GM19043 (cell line): Measurements from ENCODE around the gene CACNA1B.
"Not testable (repeated sequence)": the region's sequence is repeated elsewhere in the genome, so short reads cannot be mapped to it uniquely, and the experiment has no call there.

Experiments
- ATAC-seq: cut with Tn5 transposase; IDR thresholded peaks from one replicate; pipeline ENCODE4 v1.9.1; 2021; ENCODE audit warnings: low read depth; ENCODE audit not compliant: unreplicated experiment

CACNA1B gene

DNA sequence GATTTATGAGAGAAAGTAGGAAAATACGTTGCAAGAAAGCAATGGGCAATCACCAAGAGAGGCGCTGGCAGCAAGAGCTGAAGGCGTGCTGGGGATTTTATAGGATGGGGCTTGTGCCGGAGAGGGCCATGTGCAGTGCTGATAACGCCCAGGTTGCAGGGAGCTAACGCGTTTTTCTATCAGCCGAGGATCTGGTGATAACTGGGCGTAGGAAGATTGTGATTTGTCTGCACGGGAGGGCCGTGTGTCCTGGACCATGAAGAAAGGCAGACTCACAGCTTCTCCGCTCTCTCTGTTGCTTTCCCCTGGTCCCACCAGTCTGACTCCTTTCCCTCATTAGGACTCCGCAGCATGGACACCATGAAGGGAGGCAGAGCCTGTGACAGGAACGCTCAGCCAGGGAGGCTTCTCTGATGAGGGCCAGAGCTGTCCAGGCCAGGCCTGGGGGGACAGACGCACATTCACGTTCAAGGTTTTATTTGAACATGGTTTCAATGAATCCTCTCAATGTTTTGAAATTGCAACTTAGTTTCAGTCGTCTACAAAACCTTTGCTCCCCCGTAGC is 11.9 kb upstream of the CACNA1B start:
- no peak for ATAC-seq

DNA sequence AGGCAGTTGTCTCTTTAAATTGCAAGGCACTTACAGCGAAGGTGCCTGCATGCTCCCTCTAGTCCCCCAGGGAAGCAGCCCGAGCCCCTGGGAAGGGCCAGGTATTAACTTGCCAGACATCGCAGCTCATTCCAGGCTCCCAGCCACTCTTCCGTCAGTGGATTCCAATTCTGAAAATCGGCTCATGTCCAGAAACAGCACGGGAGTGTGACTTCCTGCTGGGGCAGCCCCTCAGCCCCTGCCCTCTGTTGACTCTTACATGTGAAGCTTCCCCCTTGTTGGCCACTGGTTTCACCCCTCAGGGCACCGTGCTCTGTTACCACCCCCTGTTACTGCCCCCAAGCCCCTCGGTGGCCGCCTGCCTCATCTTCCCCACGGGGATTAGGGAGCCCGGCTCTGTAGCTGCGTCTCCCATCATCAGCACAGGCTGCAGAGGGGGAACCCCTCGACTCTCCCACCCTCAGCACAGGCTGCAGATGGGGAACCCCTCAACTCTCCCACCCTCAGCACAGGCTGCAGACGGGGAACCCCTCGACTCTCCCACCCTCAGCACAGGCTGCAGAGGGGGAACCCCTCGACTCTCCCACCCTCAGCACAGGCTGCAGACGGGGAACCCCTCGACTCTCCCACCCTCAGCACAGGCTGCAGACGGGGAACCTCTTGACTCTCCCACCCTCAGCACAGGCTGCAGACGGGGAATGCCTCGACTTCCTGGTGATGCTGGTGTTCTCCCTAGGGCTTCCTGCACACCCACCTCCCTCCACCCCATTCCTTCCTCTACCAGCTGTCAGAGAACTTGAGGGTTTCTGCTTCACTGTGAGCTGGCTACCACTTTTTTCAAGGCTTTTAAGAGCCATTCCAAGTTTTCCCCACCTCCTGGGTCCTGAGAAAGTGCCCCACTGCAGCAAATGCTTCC is 11.1 kb upstream of the CACNA1B start:
- ATAC-seq = no peak

GRCh38 chr9:137870432-137870831 is 7.2 kb upstream of the CACNA1B start:
- ATAC-seq = no peak

DNA sequence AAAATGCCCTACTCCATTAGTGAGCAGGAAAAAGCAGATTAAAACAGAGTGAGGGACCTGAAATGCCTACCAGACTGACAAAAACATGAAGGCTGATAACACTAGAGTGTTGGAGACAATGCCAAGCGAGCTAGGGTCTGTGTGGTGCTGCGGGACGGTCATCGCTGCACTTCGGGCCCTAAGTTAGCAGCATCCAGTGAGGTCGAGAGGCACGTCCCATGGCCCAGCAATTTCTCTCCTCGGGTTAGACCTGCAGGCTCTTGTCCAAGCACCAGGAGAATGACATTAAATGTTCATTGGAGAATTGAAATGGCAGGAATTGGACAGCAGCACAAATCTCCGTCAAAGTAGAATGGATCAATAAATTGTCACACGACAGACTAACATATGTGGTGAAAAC is 5.3 kb upstream of the CACNA1B start:
- no peak for ATAC-seq

DNA sequence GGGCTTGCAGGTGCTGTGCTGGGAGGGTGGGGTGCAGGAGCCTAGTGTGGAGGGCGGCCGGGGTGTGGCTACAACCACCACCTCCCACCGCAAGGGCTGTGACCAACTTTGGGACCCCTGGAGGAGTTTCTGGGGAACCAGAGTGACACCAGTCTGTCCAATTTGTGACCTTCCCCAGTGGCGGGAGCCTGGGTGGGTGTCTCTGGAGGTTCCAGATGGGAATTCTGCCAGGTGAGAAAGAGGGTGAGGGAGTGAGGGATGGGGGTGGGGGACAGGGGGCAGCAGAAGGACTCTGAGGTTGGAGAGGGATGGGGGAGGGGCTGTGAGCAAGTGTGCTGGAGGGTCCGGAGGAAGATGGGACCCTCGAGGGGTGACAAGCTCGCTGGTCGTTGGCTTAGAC is 4.2 kb upstream of the CACNA1B start:
- ATAC-seq = no peak

GRCh38 chr9:137873858-137874362 is 3.7 kb upstream of the CACNA1B start:
- no peak for ATAC-seq

DNA sequence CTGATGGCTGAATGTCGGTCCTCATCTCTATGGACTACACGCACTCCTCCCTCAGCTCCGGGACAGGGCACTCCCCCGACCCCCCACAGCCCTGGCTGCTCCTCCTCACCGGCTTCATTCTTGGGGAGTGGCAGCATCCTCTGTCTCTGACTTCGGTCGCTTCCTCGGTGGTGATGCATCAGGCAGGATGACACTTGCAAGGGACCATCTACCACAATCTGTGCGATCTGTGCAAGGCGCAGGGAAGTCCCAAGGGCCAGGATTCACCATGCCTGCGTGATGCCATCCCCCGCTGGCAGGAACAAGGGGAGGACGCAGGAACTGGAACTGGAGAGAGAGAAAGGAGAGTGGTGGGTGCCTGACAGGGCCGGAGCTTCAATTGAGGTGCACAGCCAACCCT is 2.2 kb upstream of the CACNA1B start:
- no peak for ATAC-seq

GRCh38 chr9:137875846-137876245 is 1.7 kb upstream of the CACNA1B start:
- ATAC-seq = no peak

- no peak for ATAC-seq
Observed at GRCh38 chr9:137876269-137876668, 1.3 kb upstream of the CACNA1B start.

GRCh38 chr9:137876781-137877386 is 698 bp upstream of the CACNA1B start:
- ATAC-seq = no peak

GRCh38 chr9:137878146-137878941 is 762 bp downstream of the CACNA1B start:
- ATAC-seq = no peak

DNA sequence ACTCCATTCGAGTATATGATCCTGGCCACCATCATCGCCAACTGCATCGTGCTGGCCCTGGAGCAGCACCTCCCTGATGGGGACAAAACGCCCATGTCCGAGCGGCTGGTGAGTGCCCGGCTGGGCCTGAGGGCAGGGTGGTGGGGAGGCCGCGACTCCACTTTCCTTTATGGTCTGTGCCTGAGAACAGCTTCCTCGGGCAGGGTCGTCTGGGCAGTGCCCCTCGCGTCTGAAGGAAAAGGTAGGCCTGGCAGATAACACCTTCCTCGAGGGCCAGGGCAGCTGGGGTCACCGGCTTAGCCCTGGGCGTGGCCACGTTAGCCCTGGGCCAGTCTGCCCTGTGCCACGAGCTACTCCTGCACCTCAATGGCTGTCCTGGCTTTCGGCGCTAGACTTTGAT is 1.5 kb downstream of the CACNA1B start:
- no peak for ATAC-seq

DNA sequence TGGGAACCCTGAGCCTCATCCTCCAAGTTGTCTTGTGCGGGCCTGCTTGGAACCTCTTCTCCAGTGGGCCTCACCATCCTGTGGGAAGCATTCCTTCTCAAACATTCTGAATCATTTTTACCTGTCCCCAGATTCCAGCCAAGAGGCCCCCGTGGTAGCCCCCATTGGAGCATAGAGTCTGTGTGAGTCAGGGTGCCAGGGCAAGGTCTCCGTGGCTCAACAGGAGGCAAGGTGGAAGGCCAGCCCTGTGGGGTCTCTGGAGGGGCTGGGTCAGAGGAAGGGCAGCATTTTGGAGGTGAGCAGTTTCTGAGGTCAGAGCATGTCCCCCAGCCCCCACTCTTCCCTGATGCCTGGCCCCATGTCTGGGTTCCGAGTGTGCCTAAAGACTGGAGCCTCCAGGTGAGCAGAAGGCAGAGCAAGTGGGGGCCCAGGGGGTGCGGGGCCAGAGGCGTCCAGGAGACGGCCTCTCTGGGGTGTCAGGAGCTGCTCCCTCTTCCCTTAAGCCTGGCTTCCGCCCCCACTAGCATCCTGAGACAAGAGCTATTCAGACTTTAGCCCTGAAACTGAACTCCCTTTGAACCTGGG is 2.1 kb downstream of the CACNA1B start:
- ATAC-seq = no peak

DNA sequence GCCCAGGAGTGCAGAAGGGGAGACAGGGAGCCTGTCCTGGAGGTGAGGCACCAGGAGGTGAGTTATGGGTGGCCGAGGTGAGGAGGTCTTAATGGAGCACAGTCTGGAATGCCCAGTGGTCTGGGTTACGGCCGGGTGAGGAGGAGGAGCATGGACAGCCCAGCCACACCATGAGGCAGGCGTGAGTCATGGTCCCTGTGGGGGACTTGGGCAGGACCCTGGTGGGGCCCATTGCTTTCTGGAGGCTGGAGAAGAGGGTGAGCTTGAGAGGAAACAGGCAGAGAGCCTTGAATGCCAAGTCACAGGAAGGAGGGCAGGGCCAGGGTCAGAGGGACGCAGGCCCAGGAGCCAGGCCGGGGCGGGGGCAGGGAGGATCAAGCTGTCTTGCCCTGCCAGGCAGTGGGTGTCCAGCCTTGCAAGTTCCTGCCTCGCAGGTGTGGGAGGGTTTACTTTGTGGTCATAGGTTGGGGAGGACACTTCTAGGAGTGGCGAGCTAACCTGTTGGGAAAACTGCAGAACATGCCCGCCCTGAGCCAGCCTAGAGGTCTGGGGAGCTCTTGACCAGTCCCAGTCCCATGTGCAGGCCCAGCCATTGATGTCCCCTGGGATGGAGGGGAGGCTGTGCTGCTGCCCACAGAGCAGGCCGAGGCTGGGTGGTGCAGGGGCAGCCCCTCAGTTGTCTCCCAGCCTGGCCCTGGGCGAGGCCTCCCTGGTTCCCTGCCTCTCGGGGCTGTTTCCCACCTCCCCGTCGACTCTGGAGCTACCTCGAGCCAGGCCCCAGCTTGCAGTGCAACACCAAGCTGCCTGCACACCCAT is 2.8 kb downstream of the CACNA1B start:
- ATAC-seq = no peak

GRCh38 chr9:137880976-137881530 is 3.5 kb downstream of the CACNA1B start:
- ATAC-seq = no peak

- ATAC-seq = no peak
Observed at GRCh38 chr9:137881591-137882505, 4.3 kb downstream of the CACNA1B start.

DNA sequence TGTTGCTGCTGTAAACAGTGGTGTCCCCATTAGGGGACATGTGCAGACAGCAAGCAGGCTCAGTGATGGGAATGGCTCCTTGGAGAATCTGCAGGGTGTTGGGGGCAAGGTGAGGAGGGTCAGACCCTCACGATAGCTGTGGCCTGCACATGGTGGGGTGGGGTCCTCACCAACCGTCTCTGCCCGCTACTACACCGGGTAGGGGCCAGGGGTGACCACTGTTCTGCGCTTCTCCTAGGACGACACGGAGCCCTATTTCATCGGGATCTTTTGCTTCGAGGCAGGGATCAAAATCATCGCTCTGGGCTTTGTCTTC is 4.9 kb downstream of the CACNA1B start:
- ATAC-seq = no peak

DNA sequence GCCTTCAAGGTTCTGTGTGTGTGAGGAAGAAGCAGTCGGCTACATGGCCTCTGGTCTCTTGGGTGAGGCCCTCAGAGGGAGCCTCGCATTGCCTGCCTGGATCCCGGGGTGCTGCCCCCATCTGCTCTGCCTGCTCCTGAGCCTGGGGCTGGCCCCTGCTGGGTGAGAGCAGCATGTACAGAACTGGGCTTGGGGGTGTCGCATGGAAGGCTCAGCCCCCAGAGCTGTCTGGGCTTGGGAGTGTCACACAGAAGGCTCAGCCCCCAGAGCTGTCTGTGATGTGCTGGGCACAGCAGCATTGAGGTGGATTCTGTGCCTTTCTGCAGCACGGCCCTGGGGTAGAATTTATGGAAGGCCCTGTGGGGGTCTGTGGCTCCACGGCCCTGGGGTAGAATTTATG is 6.4 kb downstream of the CACNA1B start:
- not testable (repeated sequence) for ATAC-seq
